SU-DHL-6 (cell line): ENCODE results near the gene RNF38.
A peak's percentile ranks its signal among the peaks of the same experiment; 100 is the strongest.

Source experiments
- H2AFZ ChIP-seq: fragments of 200-600 bp; sonication (generic); 2 replicates; pipeline ENCODE4 v1.6.1; 2014; ENCODE audit warnings: low read depth, mild to moderate bottlenecking, moderate library complexity, mixed read lengths, antibody characterized with exemption, low read length; ENCODE audit not compliant: severe bottlenecking
- H3F3A ChIP-seq: fragments of 200-600 bp; shearing (Covaris generic); 2 replicates; pipeline ENCODE4 v1.6.0; 2016; ENCODE audit warnings: antibody characterized with exemption, mild to moderate bottlenecking; ENCODE audit not compliant: insufficient read depth
- H3K27ac ChIP-seq: fragments of 200-600 bp; sonication (generic); 2 replicates; pipeline ENCODE4 v1.5.1; 2016; ENCODE audit warnings: low read depth, mild to moderate bottlenecking, low read length, moderate library complexity, mixed read lengths
- H3K27me3 ChIP-seq: fragments of 200-600 bp; sonication (generic), shearing (Covaris generic); 2 replicates; pipeline ENCODE4 v1.6.0; 2014; ENCODE audit warnings: mild to moderate bottlenecking, low read length
- H3K36me3 ChIP-seq: fragments of 200-600 bp; sonication (generic); 2 replicates; pipeline ENCODE4 v1.6.1; 2014; ENCODE audit warnings: mild to moderate bottlenecking, low read length, mixed read lengths
- H3K4me2 ChIP-seq: fragments of 300-600, 200-600 bp; shearing (Covaris generic), sonication (generic); 2 replicates; pipeline ENCODE4 v1.6.0; 2014; ENCODE audit warnings: low read length, low read depth, mild to moderate bottlenecking; ENCODE audit not compliant: poor library complexity, severe bottlenecking
- H3K4me3 ChIP-seq: fragments of 200-600 bp; sonication (generic); 2 replicates; pipeline ENCODE4 v1.5.1; 2014; ENCODE audit warnings: antibody characterized with exemption, low read length, mild to moderate bottlenecking, mixed read lengths; ENCODE audit not compliant: insufficient read depth, poor library complexity, severe bottlenecking
- H3K79me2 ChIP-seq: fragments of 200-600 bp; sonication (generic); 2 replicates; pipeline ENCODE4 v1.6.1; 2014; ENCODE audit warnings: mild to moderate bottlenecking, low read length, moderate library complexity; ENCODE audit not compliant: insufficient read depth
- H3K9ac ChIP-seq: fragments of 200-600 bp; sonication (generic); 2 replicates; pipeline ENCODE4 v1.7.0; 2014; ENCODE audit warnings: mild to moderate bottlenecking, low read length
- H3K9me2 ChIP-seq: fragments of 200-600 bp; sonication (generic); replicated peaks from 2 replicates; pipeline ENCODE4 v1.6.1; 2014; ENCODE audit warnings: low read length; ENCODE audit not compliant: insufficient read depth
- H3K9me3 ChIP-seq: fragments of 200-600 bp; sonication (generic); 2 replicates; pipeline ENCODE4 v1.6.1; 2014; ENCODE audit warnings: low read length, mixed read lengths; ENCODE audit not compliant: insufficient read depth
- H4K20me1 ChIP-seq: fragments of 200-600 bp; sonication (generic); 2 replicates; pipeline ENCODE4 v1.6.1; 2014; ENCODE audit warnings: low read depth, mild to moderate bottlenecking, antibody characterized with exemption, low read length, moderate library complexity, mixed read lengths
- CTCF ChIP-seq: fragments of 200-600 bp; sonication (generic); IDR thresholded peaks from one replicate; pipeline ENCODE4 v1.5.1; 2017; ENCODE audit warnings: antibody characterized with exemption, mild to moderate bottlenecking, low read length, moderate library complexity; ENCODE audit not compliant: insufficient read depth, poor library complexity, severe bottlenecking
- EZH2phosphoT487 ChIP-seq: fragments of 200-600 bp; sonication (generic), shearing (Covaris generic); conservative IDR thresholded peaks from 2 replicates; pipeline ENCODE4 v1.6.1; 2018; ENCODE audit warnings: mild to moderate bottlenecking, antibody characterized with exemption, low read length, moderate library complexity, mixed read lengths

Gene RNF38

DNA sequence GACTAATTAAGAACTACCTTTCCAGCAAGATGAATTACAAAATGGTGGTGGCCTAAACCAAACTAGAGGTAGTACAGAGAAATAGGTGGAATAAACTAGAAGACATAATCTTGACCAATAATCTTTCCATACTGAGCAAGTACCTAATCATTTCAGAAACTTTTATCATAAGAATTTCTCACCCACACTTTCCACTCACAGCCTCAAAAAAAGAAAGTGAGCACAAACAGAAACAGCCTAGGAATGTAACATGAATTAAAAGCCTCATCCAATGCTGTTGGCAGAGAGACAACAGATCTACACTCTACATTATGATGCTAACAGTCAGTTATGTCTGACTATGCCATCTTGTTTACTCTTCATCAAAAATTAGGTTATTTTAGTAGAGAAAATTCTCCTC is 1.3 kb downstream of the RNF38 start:
- H3K9me2 ChIP-seq: no peaks in the 10 kb centered on the region
- peaks cover 29% of the 10 kb centered on the region for H3F3A ChIP-seq
- peaks cover 67% of the 10 kb centered on the region for H3K79me2 ChIP-seq
- H3K27me3 ChIP-seq: no peaks in the 10 kb centered on the region
- H3K4me3 ChIP-seq: peak overlapping the region; percentile 71
- no peak for TF ChIP-seq CTCF
- no peak for TF ChIP-seq EZH2phosphoT487
- no peaks in the 10 kb centered on the region for H3K9me3 ChIP-seq
- peak overlapping the region; percentile 98 for H3K4me2 ChIP-seq
- no peak overlapping the region; the same call in 1 of the 2 replicates for H3K9ac ChIP-seq
- no peak overlapping the region for H2AFZ ChIP-seq
- no peak overlapping the region for H3K27ac ChIP-seq
- H3K36me3 ChIP-seq: peaks cover 12% of the 10 kb centered on the region; the same call in 1 of the 2 replicates
- H4K20me1 ChIP-seq: peaks cover 13% of the 10 kb centered on the region

- peaks cover 12% of the 10 kb centered on the region; the same call in 1 of the 2 replicates for H3K36me3 ChIP-seq
- H4K20me1 ChIP-seq: peaks cover 15% of the 10 kb centered on the region
- no peaks in the 10 kb centered on the region for H3K9me3 ChIP-seq
- no peaks in the 10 kb centered on the region for H3K9me2 ChIP-seq
- no peak overlapping the region for H3K9ac ChIP-seq
- H3K79me2 ChIP-seq: peaks cover 85% of the 10 kb centered on the region
- H3K4me2 ChIP-seq: no peak overlapping the region
- no peak overlapping the region for H2AFZ ChIP-seq
- H3K4me3 ChIP-seq: no peak overlapping the region
- no peak for TF ChIP-seq EZH2phosphoT487
- no peak for TF ChIP-seq CTCF
- no peak overlapping the region for H3K27ac ChIP-seq
- H3K27me3 ChIP-seq: no peaks in the 10 kb centered on the region
- peaks cover 18% of the 10 kb centered on the region for H3F3A ChIP-seq
Measured at GRCh38 chr9:36396985-36397384, 3.1 kb downstream of the RNF38 start.

DNA sequence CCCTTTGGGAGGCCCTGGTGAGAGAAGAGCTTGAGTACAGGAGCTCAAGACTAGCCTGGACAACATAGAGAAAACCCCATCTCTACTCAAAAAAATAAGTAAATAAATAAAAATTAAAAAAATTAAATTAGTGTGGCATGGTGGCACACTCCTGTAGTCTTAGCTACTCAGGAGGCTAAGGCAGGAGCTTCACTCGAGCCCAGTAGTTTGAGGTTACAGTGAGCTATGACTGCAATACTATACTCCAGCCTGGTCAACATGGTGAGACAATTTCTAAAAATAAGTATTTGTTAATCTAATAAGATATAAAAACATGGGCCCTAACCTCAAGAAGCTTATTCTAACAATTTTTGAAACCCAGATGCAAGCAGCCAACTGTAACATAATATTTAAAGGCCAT is 7.6 kb downstream of the RNF38 start:
- TF ChIP-seq EZH2phosphoT487 (no peak), CTCF (no peak)
- H4K20me1 ChIP-seq: peaks cover 22% of the 10 kb centered on the region
- H3K9me3 ChIP-seq: no peaks in the 10 kb centered on the region
- no peak overlapping the region for H2AFZ ChIP-seq
- H3K79me2 ChIP-seq: peaks cover 100% of the 10 kb centered on the region
- H3K27ac ChIP-seq: no peak overlapping the region
- peaks cover 21% of the 10 kb centered on the region for H3K36me3 ChIP-seq
- H3K4me3 ChIP-seq: no peak overlapping the region
- peaks cover 3% of the 10 kb centered on the region; the same call in 1 of the 2 replicates for H3F3A ChIP-seq
- H3K4me2 ChIP-seq: no peak overlapping the region
- H3K9ac ChIP-seq: no peak overlapping the region
- no peaks in the 10 kb centered on the region for H3K9me2 ChIP-seq
- no peaks in the 10 kb centered on the region for H3K27me3 ChIP-seq
